ENCODE results near the gene SLC9A5. TPM values are rescaled to one million over a fixed set of nuclear protein-coding genes. Genes with fewer than 3 reads are reported as not detected.

The SLC9A5 gene
- polyA plus RNA-seq, 1 donor (not counting 4 experiments of a cell fraction or from before 2014, with no cell fraction given) = 0.51 TPM

DNA sequence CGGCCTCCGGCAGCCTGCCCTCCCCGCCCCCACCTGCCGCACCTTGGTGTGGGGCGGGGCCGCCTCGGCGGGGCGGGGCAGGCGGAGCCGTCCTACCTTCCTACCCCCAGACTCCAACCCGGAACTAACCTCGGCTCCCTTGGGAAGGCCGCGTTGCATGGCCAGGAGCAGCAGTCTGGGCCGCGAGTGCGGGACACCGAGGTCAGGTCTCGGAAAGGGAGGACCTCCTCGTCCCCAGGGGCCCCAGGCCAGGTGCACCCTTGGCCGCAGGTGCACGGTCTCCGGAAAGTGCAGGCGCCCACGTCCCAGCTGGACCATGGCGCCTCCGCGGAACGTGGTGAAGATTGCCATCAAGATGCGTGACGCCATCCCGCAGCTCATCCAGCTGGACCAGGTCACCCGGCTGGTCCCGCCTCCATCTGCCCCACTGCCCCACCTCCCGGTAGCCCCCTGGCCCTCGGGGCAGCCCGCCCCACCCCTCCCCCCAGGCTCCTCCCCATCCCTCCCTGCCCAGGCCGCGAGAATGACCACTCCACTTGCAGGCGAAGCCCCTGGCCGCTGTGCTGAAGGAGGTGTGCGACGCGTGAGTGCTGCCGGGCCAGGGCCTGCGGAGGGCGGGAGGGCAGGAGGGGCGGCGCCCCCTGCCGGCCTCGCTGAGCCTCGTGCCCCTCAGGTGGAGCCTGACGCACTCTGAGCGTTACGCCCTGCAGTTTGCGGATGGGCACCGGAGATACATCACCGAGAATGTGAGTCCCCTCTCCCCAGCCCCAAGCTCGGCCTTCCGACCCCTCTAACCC is 49.6 kb upstream of the SLC9A5 start, which contains the start of gene ELMO3:
TSS of gene ELMO3 (plus strand) at position 121 of the 797 bp plus-strand sequence. CDS start at position 317, 196 bp downstream.
- Histone ChIP-seq H3K9ac (ENCODE audit: control insufficient read depth, extremely low read depth, insufficient read depth, low read length) (peak within 1 kb of the TSS; percentile 72), H3K9me3 (ENCODE audit: control insufficient read depth, low read depth, low read length) (no peaks in the 10 kb centered on the region), H3K79me2 (ENCODE audit: control insufficient read depth, insufficient read depth, low read length) (peaks cover 31% of the 10 kb centered on the region), H3K27ac (ENCODE audit: control insufficient read depth, insufficient read depth, low read length) (peak within 1 kb of the TSS; percentile 47), H4K20me1 (ENCODE audit: control insufficient read depth, extremely low read depth, insufficient read depth, low read length) (no peaks in the 10 kb centered on the region), H3K4me2 (ENCODE audit: control insufficient read depth, extremely low read depth, insufficient read depth, low read depth, low read length) (peak within 1 kb of the TSS; percentile 86), H3K27me3 (ENCODE audit: control insufficient read depth, extremely low read depth, insufficient read depth, low read length) (no peaks in the 10 kb centered on the region), H2AFZ (ENCODE audit: control insufficient read depth, low read length) (no peak within 1 kb of the TSS), H3K9me1 (ENCODE audit: control insufficient read depth, extremely low read depth, insufficient read depth, low read length) (peaks cover 2% of the 10 kb centered on the region), H3K36me3 (ENCODE audit: control insufficient read depth in 2 of 2, extremely low read depth in 1 of 2, insufficient read depth in 2 of 2, low read length in 2 of 2) (peaks cover 41% of the 10 kb centered on the region in 2 experiments), H3K4me3 (ENCODE audit: control insufficient read depth in 2 of 3, extremely low read depth in 1 of 3, insufficient read depth in 2 of 3, low read depth in 1 of 3, low read length in 3 of 3) (peak within 1 kb of the TSS; percentile 54 to 72 (median 70)), H3K4me1 (ENCODE audit: control insufficient read depth, extremely low read depth, insufficient read depth, low read length) (peaks cover 18% of the 10 kb centered on the region)
- TF ChIP-seq, protein P1, sequence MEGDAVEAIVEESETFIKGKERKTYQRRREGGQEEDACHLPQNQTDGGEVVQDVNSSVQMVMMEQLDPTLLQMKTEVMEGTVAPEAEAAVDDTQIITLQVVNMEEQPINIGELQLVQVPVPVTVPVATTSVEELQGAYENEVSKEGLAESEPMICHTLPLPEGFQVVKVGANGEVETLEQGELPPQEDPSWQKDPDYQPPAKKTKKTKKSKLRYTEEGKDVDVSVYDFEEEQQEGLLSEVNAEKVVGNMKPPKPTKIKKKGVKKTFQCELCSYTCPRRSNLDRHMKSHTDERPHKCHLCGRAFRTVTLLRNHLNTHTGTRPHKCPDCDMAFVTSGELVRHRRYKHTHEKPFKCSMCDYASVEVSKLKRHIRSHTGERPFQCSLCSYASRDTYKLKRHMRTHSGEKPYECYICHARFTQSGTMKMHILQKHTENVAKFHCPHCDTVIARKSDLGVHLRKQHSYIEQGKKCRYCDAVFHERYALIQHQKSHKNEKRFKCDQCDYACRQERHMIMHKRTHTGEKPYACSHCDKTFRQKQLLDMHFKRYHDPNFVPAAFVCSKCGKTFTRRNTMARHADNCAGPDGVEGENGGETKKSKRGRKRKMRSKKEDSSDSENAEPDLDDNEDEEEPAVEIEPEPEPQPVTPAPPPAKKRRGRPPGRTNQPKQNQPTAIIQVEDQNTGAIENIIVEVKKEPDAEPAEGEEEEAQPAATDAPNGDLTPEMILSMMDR (optimal IDR thresholded peaks at IDR 0.05 in 1 of 3, IDR thresholded peaks at IDR 0.05 in 1 of 3, conservative IDR thresholded peaks at IDR 0.05 in 1 of 3; ENCODE audit: extremely low read depth in 1 of 3, insufficient read depth in 2 of 3, low read length in 3 of 3) = peak; percentile 62 to 97 (median 83)
- TF ChIP-seq EZH2 (IDR thresholded peaks at IDR 0.05; ENCODE audit: low read length) = no peak
- dilution Hi-C loops (cut with MboI; ENCODE audit: extremely low pct_ligation_motif_present, low sequenced_read_pairs) = no loop called here
- no peak for DNase-seq (ENCODE audit: low read depth, low spot score)
- FAIRE-seq = peak; percentile 51

DNA sequence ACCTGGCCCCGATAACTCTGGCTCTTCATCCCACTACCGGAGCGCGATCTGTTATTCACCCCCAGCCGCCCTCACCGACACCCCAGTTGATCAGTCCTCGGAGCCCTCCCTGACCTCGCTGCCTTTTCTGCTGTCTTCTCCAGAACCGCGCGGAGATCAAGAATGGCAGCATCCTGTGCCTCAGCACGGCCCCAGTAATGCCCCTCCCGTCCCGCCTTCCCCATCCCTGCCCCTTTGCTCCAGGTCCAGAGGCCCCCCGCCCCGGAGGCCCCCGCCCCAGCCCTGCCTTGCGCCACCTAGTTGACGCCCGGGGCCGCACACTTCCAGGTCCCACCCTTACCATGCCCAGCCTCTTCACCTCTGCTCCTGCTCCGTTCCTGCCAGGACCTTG is 49.0 kb upstream of the SLC9A5 start:
- Histone ChIP-seq H3K79me2 (ENCODE audit: control insufficient read depth, insufficient read depth, low read length) (peaks cover 25% of the 10 kb centered on the region), H3K9ac (ENCODE audit: control insufficient read depth, extremely low read depth, insufficient read depth, low read length) (peak overlapping the region; percentile 72), H3K9me3 (ENCODE audit: control insufficient read depth, low read depth, low read length) (no peaks in the 10 kb centered on the region), H2AFZ (ENCODE audit: control insufficient read depth, low read length) (no peak overlapping the region), H3K4me2 (ENCODE audit: control insufficient read depth, extremely low read depth, insufficient read depth, low read depth, low read length) (peak overlapping the region; percentile 86), H3K9me1 (ENCODE audit: control insufficient read depth, extremely low read depth, insufficient read depth, low read length) (peaks cover 2% of the 10 kb centered on the region), H3K4me3 (ENCODE audit: control insufficient read depth in 2 of 3, extremely low read depth in 1 of 3, insufficient read depth in 2 of 3, low read depth in 1 of 3, low read length in 3 of 3) (peak overlapping the region; percentile 54 to 72 (median 70)), H3K4me1 (ENCODE audit: control insufficient read depth, extremely low read depth, insufficient read depth, low read length) (peaks cover 18% of the 10 kb centered on the region), H3K27me3 (ENCODE audit: control insufficient read depth, extremely low read depth, insufficient read depth, low read length) (no peaks in the 10 kb centered on the region), H4K20me1 (ENCODE audit: control insufficient read depth, extremely low read depth, insufficient read depth, low read length) (no peaks in the 10 kb centered on the region), H3K36me3 (ENCODE audit: control insufficient read depth in 2 of 2, extremely low read depth in 1 of 2, insufficient read depth in 2 of 2, low read length in 2 of 2) (peaks cover 37 to 39% of the 10 kb centered on the region in 2 experiments), H3K27ac (ENCODE audit: control insufficient read depth, insufficient read depth, low read length) (no peak overlapping the region)
- FAIRE-seq (no peak), DNase-seq (ENCODE audit: low read depth, low spot score) (no peak)
- dilution Hi-C loops (cut with MboI; ENCODE audit: extremely low pct_ligation_motif_present, low sequenced_read_pairs) = no loop called here
- TF ChIP-seq, protein P1 (optimal IDR thresholded peaks at IDR 0.05 in 1 of 3, IDR thresholded peaks at IDR 0.05 in 1 of 3, conservative IDR thresholded peaks at IDR 0.05 in 1 of 3; ENCODE audit: extremely low read depth in 1 of 3, insufficient read depth in 2 of 3, low read length in 3 of 3) = peak in 2 of 3 experiments; percentile 19 to 61
- TF ChIP-seq EZH2 (IDR thresholded peaks at IDR 0.05; ENCODE audit: low read length) = no peak
